ENCODE results near the gene AFF3. TPM values are rescaled to one million over a fixed set of nuclear protein-coding genes. Genes with fewer than 3 reads are reported as not detected.

AFF3 gene
- total and polyA plus RNA-seq, 2 of the 4 experiments (the other 2 are of a cell fraction): 12.9 to 14.3 TPM

DNA sequence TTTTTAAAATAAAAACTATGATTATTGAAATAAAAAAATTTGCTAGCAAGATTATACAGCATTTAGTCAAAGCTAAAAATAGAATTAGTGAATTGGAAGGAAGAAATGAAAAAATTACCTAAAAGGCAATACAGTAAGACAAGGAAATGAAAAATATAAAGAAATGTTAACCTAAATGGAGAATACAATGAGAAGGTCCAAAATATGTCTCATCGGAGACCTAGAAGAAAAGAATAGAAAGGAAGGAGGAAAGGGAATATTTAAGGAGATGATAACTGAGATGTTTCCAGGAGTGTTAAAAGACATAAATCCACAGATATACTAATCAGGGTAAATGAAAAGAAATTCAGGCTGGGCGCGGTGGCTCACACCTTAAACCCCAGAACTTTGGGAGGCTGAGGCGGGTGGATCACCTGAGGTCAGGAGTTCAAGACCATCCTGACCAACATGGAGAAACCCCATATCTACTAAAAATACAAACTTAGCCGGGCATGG, 78.9 kb downstream of the AFF3 start:
- Histone ChIP-seq H4K20me1 (ENCODE audit: insufficient read depth, low read length) (no peaks in the 10 kb centered on the region), H2BK15ac (ENCODE audit: low read depth, low read length) (no peak overlapping the region), H3K23ac (ENCODE audit: low read depth, low read length) (no peak overlapping the region), H3K14ac (replicated peaks; ENCODE audit: low read depth, low read length) (no peak overlapping the region), H2AFZ (replicated peaks; ENCODE audit: low read length, poor library complexity) (no peak overlapping the region), H4K8ac (ENCODE audit: low read depth in 2 of 2, low read length in 2 of 2) (no peak overlapping the region), H3K18ac (ENCODE audit: low read depth, low read length) (no peak overlapping the region), H2BK20ac (ENCODE audit: low read depth, low read length) (no peak overlapping the region), H3K4ac (ENCODE audit: low read depth, low read length) (no peak overlapping the region), H2AK9ac (replicated peaks; ENCODE audit: low read depth, low read length, poor library complexity) (no peak overlapping the region), H3K27ac (ENCODE audit: insufficient read depth, low read length) (no peak overlapping the region), H4K5ac (ENCODE audit: low read depth, low read length) (no peak overlapping the region), H3K27me3 (ENCODE audit: control insufficient read depth, insufficient read depth, low read length) (no peaks in the 10 kb centered on the region), H3K9ac (ENCODE audit: low read depth, low read length) (no peak overlapping the region), H3K56ac (ENCODE audit: extremely low read depth, insufficient read depth, low read length) (no peak overlapping the region), H2AK5ac (ENCODE audit: low read depth, low read length) (no peak overlapping the region), H3K4me2 (ENCODE audit: low read depth, low read length) (no peak overlapping the region), H4K91ac (ENCODE audit: insufficient read depth, low read depth, low read length) (no peak overlapping the region), H2BK120ac (ENCODE audit: low read depth, low read length) (no peak overlapping the region), H3K4me1 (ENCODE audit: control insufficient read depth, insufficient read depth, low read length) (peaks cover 6% of the 10 kb centered on the region), H3K79me1 (ENCODE audit: low read depth in 1 of 2, low read length in 2 of 2) (peaks cover 39 to 45% of the 10 kb centered on the region in 2 experiments), H3K9me3 (ENCODE audit: control insufficient read depth, insufficient read depth, low read length) (no peaks in the 10 kb centered on the region; the same call in none of the 2 replicates), H2BK5ac (ENCODE audit: low read depth, low read length, poor library complexity, severe bottlenecking) (no peak overlapping the region), H3K4me3 (ENCODE audit: insufficient read depth, low read depth, low read length) (no peak overlapping the region), H3K36me3 (ENCODE audit: control insufficient read depth, insufficient read depth, low read length) (peaks cover 12% of the 10 kb centered on the region; the same call in 1 of the 2 replicates), H3K9me1 (ENCODE audit: insufficient read depth, low read length) (peaks cover 13% of the 10 kb centered on the region; the same call in 1 of the 2 replicates)
- no CpG with 5 or more reads among the region's 5 CpGs for WGBS, 2 experiments (ENCODE audit: extremely low coverage in 2 of 2, insufficient read length in 1 of 2)
- CTCF ChIA-PET: no interaction called here
- intact Hi-C loops (cut with micrococcal nuclease) (no loop called here), dilution Hi-C loops (cut with HindIII; ENCODE audit: low sequenced_read_pairs, unreplicated experiment) (no loop called here), in situ Hi-C loops (cut with MboI; ENCODE audit: low sequenced_read_pairs) (no loop called here)
- DNase-seq: no peak
- TF ChIP-seq, protein P1, sequence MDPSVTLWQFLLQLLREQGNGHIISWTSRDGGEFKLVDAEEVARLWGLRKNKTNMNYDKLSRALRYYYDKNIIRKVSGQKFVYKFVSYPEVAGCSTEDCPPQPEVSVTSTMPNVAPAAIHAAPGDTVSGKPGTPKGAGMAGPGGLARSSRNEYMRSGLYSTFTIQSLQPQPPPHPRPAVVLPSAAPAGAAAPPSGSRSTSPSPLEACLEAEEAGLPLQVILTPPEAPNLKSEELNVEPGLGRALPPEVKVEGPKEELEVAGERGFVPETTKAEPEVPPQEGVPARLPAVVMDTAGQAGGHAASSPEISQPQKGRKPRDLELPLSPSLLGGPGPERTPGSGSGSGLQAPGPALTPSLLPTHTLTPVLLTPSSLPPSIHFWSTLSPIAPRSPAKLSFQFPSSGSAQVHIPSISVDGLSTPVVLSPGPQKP (IDR thresholded peaks at IDR 0.05; ENCODE audit: borderline replicate concordance, low read depth, low read length): no peak
- no peak for TF ChIP-seq RFX5 (IDR thresholded peaks at IDR 0.05; ENCODE audit: low read depth, low read length)
- no peak for TF ChIP-seq NFE2L2 (IDR thresholded peaks at IDR 0.05; ENCODE audit: low read depth, low read length)
- TF ChIP-seq BHLHE40 (IDR thresholded peaks at IDR 0.05; ENCODE audit: low read depth, low read length): no peak
- TF ChIP-seq RCOR1 (IDR thresholded peaks at IDR 0.05; ENCODE audit: insufficient replicate concordance, low read length): no peak
- no peak for TF ChIP-seq CHD1 (IDR thresholded peaks at IDR 0.05; ENCODE audit: low read depth, low read length)
- TF ChIP-seq POLR2A (IDR thresholded peaks at IDR 0.05; ENCODE audit: low read depth, low read length): no peak
- TF ChIP-seq, protein P2, sequence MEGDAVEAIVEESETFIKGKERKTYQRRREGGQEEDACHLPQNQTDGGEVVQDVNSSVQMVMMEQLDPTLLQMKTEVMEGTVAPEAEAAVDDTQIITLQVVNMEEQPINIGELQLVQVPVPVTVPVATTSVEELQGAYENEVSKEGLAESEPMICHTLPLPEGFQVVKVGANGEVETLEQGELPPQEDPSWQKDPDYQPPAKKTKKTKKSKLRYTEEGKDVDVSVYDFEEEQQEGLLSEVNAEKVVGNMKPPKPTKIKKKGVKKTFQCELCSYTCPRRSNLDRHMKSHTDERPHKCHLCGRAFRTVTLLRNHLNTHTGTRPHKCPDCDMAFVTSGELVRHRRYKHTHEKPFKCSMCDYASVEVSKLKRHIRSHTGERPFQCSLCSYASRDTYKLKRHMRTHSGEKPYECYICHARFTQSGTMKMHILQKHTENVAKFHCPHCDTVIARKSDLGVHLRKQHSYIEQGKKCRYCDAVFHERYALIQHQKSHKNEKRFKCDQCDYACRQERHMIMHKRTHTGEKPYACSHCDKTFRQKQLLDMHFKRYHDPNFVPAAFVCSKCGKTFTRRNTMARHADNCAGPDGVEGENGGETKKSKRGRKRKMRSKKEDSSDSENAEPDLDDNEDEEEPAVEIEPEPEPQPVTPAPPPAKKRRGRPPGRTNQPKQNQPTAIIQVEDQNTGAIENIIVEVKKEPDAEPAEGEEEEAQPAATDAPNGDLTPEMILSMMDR (conservative IDR thresholded peaks at IDR 0.05; ENCODE audit: low read depth, low read length): no peak
- no peak for TF ChIP-seq MAZ (IDR thresholded peaks at IDR 0.05; ENCODE audit: borderline replicate concordance, low read depth, low read length)
- TF ChIP-seq FOS (IDR thresholded peaks at IDR 0.05; ENCODE audit: low read depth, low read length): no peak
- no peak for TF ChIP-seq SMC3 (IDR thresholded peaks at IDR 0.05; ENCODE audit: low read depth, low read length)
- TF ChIP-seq MXI1 (IDR thresholded peaks at IDR 0.05; ENCODE audit: borderline replicate concordance, low read depth, low read length): no peak
- no peak for TF ChIP-seq MAFK (IDR thresholded peaks at IDR 0.05; ENCODE audit: low read depth, low read length)
- no peak for TF ChIP-seq RAD21 (IDR thresholded peaks at IDR 0.05; ENCODE audit: low read length)
- no peak for TF ChIP-seq CEBPB (IDR thresholded peaks at IDR 0.05; ENCODE audit: low read depth, low read length)
- TF ChIP-seq, protein P3, sequence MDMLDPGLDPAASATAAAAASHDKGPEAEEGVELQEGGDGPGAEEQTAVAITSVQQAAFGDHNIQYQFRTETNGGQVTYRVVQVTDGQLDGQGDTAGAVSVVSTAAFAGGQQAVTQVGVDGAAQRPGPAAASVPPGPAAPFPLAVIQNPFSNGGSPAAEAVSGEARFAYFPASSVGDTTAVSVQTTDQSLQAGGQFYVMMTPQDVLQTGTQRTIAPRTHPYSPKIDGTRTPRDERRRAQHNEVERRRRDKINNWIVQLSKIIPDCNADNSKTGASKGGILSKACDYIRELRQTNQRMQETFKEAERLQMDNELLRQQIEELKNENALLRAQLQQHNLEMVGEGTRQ (IDR thresholded peaks at IDR 0.05; ENCODE audit: low read depth, low read length): no peak
- ATAC-seq (ENCODE audit: low read depth): no peak
- no TSS peak for BruUV-seq (replicated peaks)
- POLR2A ChIA-PET (ENCODE audit: unreplicated experiment): no interaction called here

Data from IMR-90 (cell line).